GM21737 (cell line): Measurements from ENCODE around the gene SLC9A7.
A peak's percentile ranks its signal among the peaks of the same experiment; 100 is the strongest.
"Not testable (repeated sequence)": the region's sequence is repeated elsewhere in the genome, so short reads cannot be mapped to it uniquely, and the experiment has no call there.

ENCODE experiments used
- ATAC-seq: cut with Tn5 transposase; IDR thresholded peaks from one replicate; pipeline ENCODE4 v1.9.1; 2021; ENCODE audit warnings: mild to moderate bottlenecking, moderate library complexity; ENCODE audit not compliant: unreplicated experiment

Gene SLC9A7

GRCh38 chrX:46758956-46759644, at the start of gene SLC9A7:
Gene SLC9A7, minus strand, starts transcription at chrX:46759118. Its CDS starts 89 bp downstream, at chrX:46759029.
- peak; percentile 59 for ATAC-seq

- ATAC-seq = no peak
These were observed 46.4 kb upstream of the SLC9A7 start for GRCh38 chrX:46805270-46805669.

- no peak for ATAC-seq
These were observed 44.2 kb upstream of the SLC9A7 start for GRCh38 chrX:46803140-46803539.

- ATAC-seq = no peak
These were observed 37.8 kb upstream of the SLC9A7 start for GRCh38 chrX:46796574-46797191.

GRCh38 chrX:46793386-46794143, 34.6 kb upstream of the SLC9A7 start:
- no peak for ATAC-seq

- no peak for ATAC-seq
These were observed 33.9 kb upstream of the SLC9A7 start for GRCh38 chrX:46792810-46793188.

- ATAC-seq = no peak
These were observed 33.2 kb upstream of the SLC9A7 start for GRCh38 chrX:46791927-46792809.

GRCh38 chrX:46788902-46789301, 30.0 kb upstream of the SLC9A7 start:
- ATAC-seq = no peak

GRCh38 chrX:46784437-46784836, 25.5 kb upstream of the SLC9A7 start:
- not testable (repeated sequence) for ATAC-seq

GRCh38 chrX:46782034-46782433, 23.1 kb upstream of the SLC9A7 start:
- no peak for ATAC-seq

GRCh38 chrX:46777971-46778810, 19.3 kb upstream of the SLC9A7 start:
- no peak for ATAC-seq

GRCh38 chrX:46770817-46771163, 11.9 kb upstream of the SLC9A7 start:
- no peak for ATAC-seq

- ATAC-seq = no peak
These were observed 11.3 kb upstream of the SLC9A7 start for GRCh38 chrX:46770000-46770816.

- ATAC-seq = no peak
These were observed 4.0 kb upstream of the SLC9A7 start for GRCh38 chrX:46762963-46763362.

- no peak for ATAC-seq
These were observed 692 bp upstream of the SLC9A7 start for GRCh38 chrX:46759645-46759974.

GRCh38 chrX:46758163-46758955, 559 bp downstream of the SLC9A7 start:
- ATAC-seq = peak; percentile 17

- no peak for ATAC-seq
These were observed 1.3 kb downstream of the SLC9A7 start for GRCh38 chrX:46757593-46757992.

- no peak for ATAC-seq
These were observed 1.9 kb downstream of the SLC9A7 start for GRCh38 chrX:46757052-46757451.

- ATAC-seq = no peak
These were observed 3.2 kb downstream of the SLC9A7 start for GRCh38 chrX:46755671-46756070.
